ENCODE measurements around the gene KCND3.

KCND3 gene

GRCh38 chr1:111989531-111990025 is at the start of gene KCND3:
KCND3 (minus strand) TSS chr1:111989668.
- no peak for DNase-seq (ENCODE audit: low read depth)

GRCh38 chr1:112034277-112034676 is 44.8 kb upstream of the KCND3 start:
- DNase-seq (ENCODE audit: low read depth), result no peak

- no peak for DNase-seq (ENCODE audit: low read depth)
Observed at GRCh38 chr1:112033439-112034120, 44.1 kb upstream of the KCND3 start.

- DNase-seq (ENCODE audit: low read depth), result no peak
Observed at GRCh38 chr1:112030157-112030556, 40.7 kb upstream of the KCND3 start.

- no peak for DNase-seq (ENCODE audit: low read depth)
Observed at GRCh38 chr1:112027696-112028095, 38.2 kb upstream of the KCND3 start.

GRCh38 chr1:112026501-112026900 is 37.0 kb upstream of the KCND3 start:
- DNase-seq (ENCODE audit: low read depth), result no peak

GRCh38 chr1:112026016-112026415 is 36.5 kb upstream of the KCND3 start:
- no peak for DNase-seq (ENCODE audit: low read depth)

GRCh38 chr1:112021263-112021662 is 31.8 kb upstream of the KCND3 start:
- no peak for DNase-seq (ENCODE audit: low read depth)

GRCh38 chr1:112017183-112017582 is 27.7 kb upstream of the KCND3 start:
- no peak for DNase-seq (ENCODE audit: low read depth)

- no peak for DNase-seq (ENCODE audit: low read depth)
Observed at GRCh38 chr1:112012823-112013222, 23.4 kb upstream of the KCND3 start.

- no peak for DNase-seq (ENCODE audit: low read depth)
Observed at GRCh38 chr1:112011202-112011601, 21.7 kb upstream of the KCND3 start.

GRCh38 chr1:112007169-112007568 is 17.7 kb upstream of the KCND3 start:
- DNase-seq (ENCODE audit: low read depth), result no peak

GRCh38 chr1:112006416-112007025 is 17.1 kb upstream of the KCND3 start:
- DNase-seq (ENCODE audit: low read depth), result no peak

GRCh38 chr1:112004076-112004475 is 14.6 kb upstream of the KCND3 start:
- DNase-seq (ENCODE audit: low read depth), result no peak

- no peak for DNase-seq (ENCODE audit: low read depth)
Observed at GRCh38 chr1:112002514-112002913, 13.0 kb upstream of the KCND3 start.

- DNase-seq (ENCODE audit: low read depth), result no peak
Observed at GRCh38 chr1:112001436-112001835, 12.0 kb upstream of the KCND3 start.

GRCh38 chr1:112000048-112000447 is 10.6 kb upstream of the KCND3 start:
- no peak for DNase-seq (ENCODE audit: low read depth)

- DNase-seq (ENCODE audit: low read depth), result no peak
Observed at GRCh38 chr1:111998332-111998731, 8.9 kb upstream of the KCND3 start.

- DNase-seq (ENCODE audit: low read depth), result no peak
Observed at GRCh38 chr1:111992476-111992875, 3.0 kb upstream of the KCND3 start.

GRCh38 chr1:111990878-111991718 is 1.6 kb upstream of the KCND3 start:
- no peak for DNase-seq (ENCODE audit: low read depth)

GRCh38 chr1:111990026-111990877 is 784 bp upstream of the KCND3 start:
- DNase-seq (ENCODE audit: low read depth), result no peak

Measured in stimulated activated CD8-positive, alpha-beta memory T cell treated with anti-CD3 and anti-CD28 coated beads, Interleukin-15, amount 100 ng/mL, for 1 hour (primary cell).